HG02571 (cell line): ENCODE measurements around the gene TUBGCP4.
"Not testable (repeated sequence)": the region's sequence is repeated elsewhere in the genome, so short reads cannot be mapped to it uniquely, and the experiment has no call there.

Experiments used
- ATAC-seq: cut with Tn5 transposase; IDR thresholded peaks from one replicate; pipeline ENCODE4 v1.9.1; 2021; ENCODE audit warnings: mild to moderate bottlenecking, moderate library complexity; ENCODE audit not compliant: unreplicated experiment

Gene TUBGCP4

GRCh38 chr15:43370975-43371974 lies at the start of gene TUBGCP4, which contains the start of gene ZSCAN29:
TUBGCP4 (plus strand) TSS chr15:43371101; CDS start chr15:43371355, 254 bp downstream.
ZSCAN29 (minus strand) TSS chr15:43371043; CDS start chr15:43369913, 1,130 bp downstream.
- ATAC-seq = peak; percentile 72

GRCh38 chr15:43325039-43325684 lies 45.7 kb upstream of the TUBGCP4 start:
- no peak for ATAC-seq

- ATAC-seq = no peak
Measured at GRCh38 chr15:43329217-43329959, 41.5 kb upstream of the TUBGCP4 start.

GRCh38 chr15:43329960-43330779 lies 40.7 kb upstream of the TUBGCP4 start, which contains the start of gene LCMT2:
LCMT2 (minus strand) TSS chr15:43330573; CDS start chr15:43330489, 84 bp downstream.
- peak; percentile 92 for ATAC-seq

- ATAC-seq = peak; percentile 9
Measured at GRCh38 chr15:43330780-43331087, 40.2 kb upstream of the TUBGCP4 start.

- ATAC-seq = no peak
Measured at GRCh38 chr15:43346305-43346704, 24.6 kb upstream of the TUBGCP4 start.

- ATAC-seq = no peak
Measured at GRCh38 chr15:43347114-43347513, 23.8 kb upstream of the TUBGCP4 start.

GRCh38 chr15:43352693-43353382 lies 18.1 kb upstream of the TUBGCP4 start:
- no peak for ATAC-seq

- no peak for ATAC-seq
Measured at GRCh38 chr15:43360821-43361220, 10.1 kb upstream of the TUBGCP4 start.

- no peak for ATAC-seq
Measured at GRCh38 chr15:43361313-43361903, 9.5 kb upstream of the TUBGCP4 start.

- ATAC-seq = peak; percentile 35
Measured at GRCh38 chr15:43370310-43370974, 459 bp upstream of the TUBGCP4 start.

- no peak for ATAC-seq
Measured at GRCh38 chr15:43376017-43376705, 5.3 kb downstream of the TUBGCP4 start.

GRCh38 chr15:43378601-43379000 lies 7.7 kb downstream of the TUBGCP4 start:
- ATAC-seq = no peak

GRCh38 chr15:43382310-43382709 lies 11.4 kb downstream of the TUBGCP4 start:
- no peak for ATAC-seq

GRCh38 chr15:43383070-43383469 lies 12.2 kb downstream of the TUBGCP4 start:
- no peak for ATAC-seq

- no peak for ATAC-seq
Measured at GRCh38 chr15:43390723-43391122, 19.8 kb downstream of the TUBGCP4 start.

GRCh38 chr15:43393592-43393991 lies 22.7 kb downstream of the TUBGCP4 start:
- not testable (repeated sequence) for ATAC-seq

GRCh38 chr15:43402255-43402654 lies 31.4 kb downstream of the TUBGCP4 start:
- no peak for ATAC-seq
